Measurements from ENCODE around the gene NF2.

- no peak for TF ChIP-seq CTCF (IDR thresholded peaks at IDR 0.05)
- TF ChIP-seq POLR2A (IDR thresholded peaks at IDR 0.05): no peak
- no peak for TF ChIP-seq POLR2AphosphoS5 (IDR thresholded peaks at IDR 0.05)
These were observed 103.6 kb downstream of the NF2 start for GRCh38 chr22:29707010-29707409.

Data from breast epithelium (tissue), 3 donors.